ENCODE results near the gene KTN1.

The KTN1 gene

GRCh38 chr14:55604488-55604887 lies 24.5 kb downstream of the KTN1 start:
- no peak for TF ChIP-seq CTCF (IDR thresholded peaks at IDR 0.05; ENCODE audit: borderline replicate concordance, control extremely low read depth, extremely low read depth, insufficient read depth, missing control alignments)
- no peak for DNase-seq (ENCODE audit: low spot score)
- in situ Hi-C loops (cut with MboI; ENCODE audit: low sequenced_read_pairs, unreplicated experiment), result no loop called here

DNA sequence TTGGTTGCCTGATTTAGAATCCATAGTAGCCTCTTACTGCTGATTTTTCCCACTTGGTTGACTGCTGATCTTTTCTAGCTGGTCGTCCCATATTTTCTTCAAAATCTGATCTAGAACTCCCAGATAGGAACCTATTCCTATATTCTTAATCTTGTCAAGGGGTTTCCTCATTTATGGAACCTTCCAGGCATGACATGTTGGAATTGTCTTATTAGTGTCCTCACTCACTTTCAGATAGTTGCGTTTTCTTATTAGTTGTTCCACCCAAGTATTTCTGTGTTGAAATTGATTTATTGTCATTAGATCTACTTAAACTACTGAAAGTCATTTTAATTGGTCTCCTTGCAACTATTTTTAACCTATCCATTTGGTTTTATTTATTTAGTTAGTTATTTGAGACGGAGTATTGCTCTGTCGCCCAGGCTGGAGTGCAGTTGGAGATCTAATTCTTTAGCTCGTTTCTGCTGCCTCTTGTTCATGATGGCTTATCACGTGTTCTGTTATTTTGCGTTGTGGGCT lies 25.0 kb downstream of the KTN1 start:
- no peak for TF ChIP-seq CTCF (IDR thresholded peaks at IDR 0.05; ENCODE audit: borderline replicate concordance, control extremely low read depth, extremely low read depth, insufficient read depth, missing control alignments)
- DNase-seq (ENCODE audit: low spot score), result no peak
- in situ Hi-C loops (cut with MboI; ENCODE audit: low sequenced_read_pairs, unreplicated experiment), result no loop called here

DNA sequence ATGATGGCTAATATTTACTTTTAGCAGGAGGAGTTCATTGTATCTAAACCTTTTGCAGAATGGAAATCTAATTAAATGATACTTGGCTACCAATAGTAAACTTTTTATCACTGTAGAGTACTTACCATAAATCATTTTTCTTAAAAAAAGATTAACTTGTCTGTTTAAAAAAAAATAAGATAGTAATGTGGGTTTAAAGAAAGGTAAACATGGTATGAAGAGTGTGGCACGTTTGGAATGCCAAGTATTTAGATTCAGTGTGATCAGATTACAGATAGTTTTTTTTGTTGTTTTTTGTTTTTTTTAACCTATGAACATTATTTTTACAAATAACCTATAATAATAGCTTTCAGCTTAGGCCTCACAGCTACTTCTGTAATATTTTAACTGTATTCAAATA lies 25.8 kb downstream of the KTN1 start:
- DNase-seq (ENCODE audit: low spot score), result no peak
- TF ChIP-seq CTCF (IDR thresholded peaks at IDR 0.05; ENCODE audit: borderline replicate concordance, control extremely low read depth, extremely low read depth, insufficient read depth, missing control alignments), result no peak
- in situ Hi-C loops (cut with MboI; ENCODE audit: low sequenced_read_pairs, unreplicated experiment), result no loop called here

GRCh38 chr14:55607386-55607785 lies 27.4 kb downstream of the KTN1 start:
- TF ChIP-seq CTCF (IDR thresholded peaks at IDR 0.05; ENCODE audit: borderline replicate concordance, control extremely low read depth, extremely low read depth, insufficient read depth, missing control alignments), result no peak
- no peak for DNase-seq (ENCODE audit: low spot score)
- in situ Hi-C loops (cut with MboI; ENCODE audit: low sequenced_read_pairs, unreplicated experiment), result no loop called here

GRCh38 chr14:55609681-55610080 lies 29.7 kb downstream of the KTN1 start:
- no peak for TF ChIP-seq CTCF (IDR thresholded peaks at IDR 0.05; ENCODE audit: borderline replicate concordance, control extremely low read depth, extremely low read depth, insufficient read depth, missing control alignments)
- in situ Hi-C loops (cut with MboI; ENCODE audit: low sequenced_read_pairs, unreplicated experiment), result no loop called here
- DNase-seq (ENCODE audit: low spot score), result no peak

DNA sequence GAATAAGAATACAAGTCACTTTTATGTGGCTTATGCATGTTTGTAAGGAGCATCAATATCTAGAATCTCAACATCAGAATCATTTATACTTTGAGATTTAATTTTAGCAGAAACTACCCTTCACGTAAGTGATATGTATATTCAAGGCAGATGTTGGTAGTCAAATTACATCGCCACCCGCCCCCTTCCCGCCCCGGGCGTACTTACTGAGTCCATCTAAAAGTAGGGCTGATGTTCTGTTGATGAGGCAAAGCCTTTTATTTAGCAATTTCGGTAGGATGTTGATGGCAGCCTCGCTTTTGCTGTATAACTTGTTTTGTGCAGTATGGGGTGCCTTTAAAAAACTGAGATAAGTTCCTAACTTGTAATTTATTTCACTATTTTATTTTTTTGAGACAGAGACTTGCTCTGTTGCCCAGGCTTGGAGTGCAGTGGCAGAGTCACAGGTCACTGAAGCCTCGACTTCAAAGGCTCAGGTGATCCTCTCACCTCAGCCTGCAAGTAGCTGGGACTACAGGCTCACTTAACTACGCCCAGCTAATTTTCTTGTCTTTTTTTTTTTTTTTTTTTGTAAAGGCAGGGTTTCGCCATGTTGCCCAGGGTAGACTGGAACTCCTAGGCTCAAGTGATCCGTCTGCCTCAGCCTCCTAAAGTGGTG lies 30.8 kb downstream of the KTN1 start:
- no peak for DNase-seq (ENCODE audit: low spot score)
- TF ChIP-seq CTCF (IDR thresholded peaks at IDR 0.05; ENCODE audit: borderline replicate concordance, control extremely low read depth, extremely low read depth, insufficient read depth, missing control alignments), result no peak
- in situ Hi-C loops (cut with MboI; ENCODE audit: low sequenced_read_pairs, unreplicated experiment), result no loop called here
